Hypothalamus (tissue), 51 donors: ENCODE results near the gene FOXL2NB.

ENCODE experiments used
- DNase-seq, 51 donors: peaks; one replicate each; lab custom pipeline; 2025; lab: John Stamatoyannopoulos, UW

FOXL2NB gene

DNA sequence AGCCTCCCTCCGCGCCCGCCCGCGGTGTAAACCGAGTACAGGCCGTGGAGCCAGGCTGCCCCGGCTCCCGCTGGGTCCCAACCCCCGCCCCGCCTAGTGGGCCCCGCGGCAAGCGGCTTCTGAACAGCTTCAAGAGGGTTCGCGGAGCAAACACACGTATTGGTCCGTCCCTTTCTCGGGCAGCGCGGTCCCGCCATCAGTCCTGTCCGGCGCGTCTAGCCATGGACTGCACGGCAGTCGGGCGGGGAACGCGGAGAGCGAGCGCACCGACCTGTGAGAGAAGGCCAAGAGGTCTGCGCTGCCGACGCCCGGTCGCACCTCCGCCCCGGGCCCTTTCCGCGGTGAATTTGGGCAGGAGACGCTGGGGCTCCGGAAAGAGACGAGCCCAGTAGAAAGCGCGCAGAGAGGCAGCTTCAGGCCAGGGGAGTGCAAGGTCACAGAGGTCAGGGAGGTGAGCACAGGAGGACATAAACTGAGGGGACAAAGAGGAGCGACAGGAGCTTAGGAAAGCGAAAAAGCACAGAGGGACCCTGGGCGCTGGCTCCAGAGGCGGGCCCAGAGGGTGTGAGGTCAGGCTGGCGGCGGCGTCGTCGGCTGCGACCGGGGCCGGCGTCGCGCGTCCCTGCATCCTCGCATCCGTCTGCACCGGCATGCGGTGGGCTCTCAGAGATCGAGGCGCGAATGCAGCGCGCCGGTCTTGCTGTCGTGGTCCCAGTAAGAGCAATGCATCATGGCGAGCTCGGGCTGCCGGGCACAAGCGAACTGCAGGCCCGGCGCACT is 1.9 kb upstream of the FOXL2NB start:
- DNase-seq: no peak

DNA sequence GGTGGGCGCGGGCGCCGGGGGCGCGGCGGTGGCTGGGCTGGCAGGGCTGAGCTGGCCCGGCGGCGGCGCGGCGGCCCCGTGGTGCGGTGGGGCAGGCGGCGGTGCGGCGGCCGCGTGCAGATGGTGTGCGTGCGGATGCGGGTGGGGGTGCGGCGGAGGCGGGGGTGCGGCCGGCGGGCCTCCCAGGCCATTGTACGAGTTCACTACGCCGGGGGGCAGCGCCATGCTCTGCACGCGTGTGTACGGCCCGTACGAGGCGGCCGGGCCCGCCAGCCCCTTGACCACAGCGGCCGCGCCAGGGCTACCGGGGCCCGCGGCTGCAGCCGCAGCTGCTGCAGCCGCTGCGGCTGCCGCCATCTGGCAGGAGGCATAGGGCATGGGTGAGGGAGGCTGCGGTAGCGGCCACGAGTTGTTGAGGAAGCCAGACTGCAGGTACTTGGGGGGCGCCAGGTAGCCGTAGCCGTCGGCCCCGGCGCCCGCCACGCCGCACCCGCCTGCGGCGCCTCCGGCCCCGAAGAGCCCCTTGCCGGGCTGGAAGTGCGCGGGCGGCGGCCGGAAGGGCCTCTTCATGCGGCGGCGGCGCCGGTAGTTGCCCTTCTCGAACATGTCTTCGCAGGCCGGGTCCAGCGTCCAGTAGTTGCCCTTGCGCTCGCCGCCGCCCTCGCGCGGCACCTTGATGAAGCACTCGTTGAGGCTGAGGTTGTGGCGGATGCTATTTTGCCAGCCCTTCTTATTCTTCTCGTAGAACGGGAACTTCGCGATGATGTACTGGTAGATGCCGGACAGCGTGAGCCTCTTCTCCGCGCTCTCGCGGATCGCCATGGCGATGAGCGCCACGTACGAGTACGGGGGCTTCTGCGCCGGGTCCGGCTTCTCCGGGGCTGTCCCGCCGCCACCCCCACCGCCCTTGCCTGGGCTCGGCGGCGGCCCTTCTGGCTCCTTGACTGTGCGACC is 1.0 kb upstream of the FOXL2NB start:
- no peak for DNase-seq

DNA sequence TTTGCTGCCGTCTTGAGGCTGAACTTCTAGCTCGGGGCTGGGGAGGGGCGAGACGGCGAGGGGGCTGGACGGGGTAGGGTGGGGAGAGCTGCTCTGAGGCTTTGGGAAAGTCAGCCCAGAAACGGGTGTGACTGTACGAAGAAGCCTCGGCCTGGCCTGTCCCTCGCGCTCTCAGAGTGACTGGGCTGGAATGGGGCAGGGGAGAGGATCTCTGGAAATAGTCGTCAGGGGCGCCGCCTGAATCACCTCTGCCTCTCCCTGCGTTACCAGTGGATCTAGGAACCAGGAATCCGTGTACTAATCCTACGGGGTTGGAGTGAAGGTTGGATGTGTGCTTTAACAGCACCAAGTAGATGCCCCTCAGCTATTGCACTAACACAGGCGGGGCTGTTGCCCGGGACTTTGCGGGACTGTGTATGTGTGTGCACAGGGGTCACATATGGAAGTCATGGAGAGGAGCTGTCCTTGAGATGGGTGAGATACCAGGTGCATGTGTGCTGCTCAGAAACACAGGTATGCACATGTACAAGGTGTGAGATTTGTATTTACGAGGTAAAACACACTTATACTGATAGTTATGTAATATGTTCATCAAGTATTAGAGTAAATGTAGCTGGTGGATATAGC is 591 bp downstream of the FOXL2NB start:
- DNase-seq: no peak

DNA sequence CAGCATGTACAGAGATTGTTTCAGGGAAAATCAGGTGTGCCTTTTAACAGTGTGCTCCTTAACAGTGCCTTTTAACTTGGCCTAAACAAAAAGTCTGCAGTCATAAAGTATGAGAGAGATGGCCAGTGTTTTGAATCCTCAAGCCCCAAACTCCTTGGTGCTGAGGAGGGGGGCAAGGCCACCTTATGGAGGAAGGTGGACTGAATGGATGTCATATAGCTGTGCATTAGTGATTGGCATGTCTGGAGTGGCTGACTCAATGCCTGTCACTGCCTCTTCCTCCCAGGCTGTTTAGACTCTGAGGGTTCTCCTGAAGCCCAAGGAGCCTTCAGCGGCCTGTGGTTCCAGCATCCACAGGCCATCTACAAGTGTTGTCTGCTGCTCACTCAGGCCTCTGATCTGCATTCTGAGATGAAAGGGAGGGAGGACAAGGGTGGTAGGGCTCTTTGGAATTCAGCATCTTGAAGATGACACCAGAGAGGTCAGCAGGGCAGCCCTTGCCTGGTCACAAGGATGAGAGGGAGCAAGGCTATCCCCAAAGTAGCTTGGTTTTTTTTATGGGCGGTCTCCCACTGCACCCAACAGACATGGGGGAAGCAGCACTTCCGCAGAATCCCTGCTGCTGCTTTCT is 1.5 kb downstream of the FOXL2NB start:
- DNase-seq: no peak

DNA sequence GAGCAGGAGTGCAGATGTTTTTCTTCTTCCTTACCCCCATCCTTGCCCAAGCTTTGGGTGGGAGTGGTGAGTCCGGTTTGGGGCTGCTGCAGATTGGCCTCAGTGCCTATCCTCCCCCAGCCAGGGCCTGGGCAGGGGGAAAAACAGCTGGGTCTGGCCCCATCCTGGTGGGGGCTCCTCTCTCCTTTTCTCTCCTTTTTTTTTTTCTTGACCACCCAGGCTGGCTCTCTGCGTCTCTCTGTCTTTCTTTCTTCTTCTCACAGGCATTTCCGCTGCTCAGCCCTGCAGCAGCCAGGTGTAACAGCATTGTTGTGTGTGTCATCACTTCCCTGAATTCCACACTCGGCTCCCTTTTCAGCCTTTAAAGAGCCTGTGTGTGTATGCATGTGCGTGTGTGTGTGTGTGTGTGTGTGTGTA is 2.0 kb downstream of the FOXL2NB start:
- DNase-seq: no peak

DNA sequence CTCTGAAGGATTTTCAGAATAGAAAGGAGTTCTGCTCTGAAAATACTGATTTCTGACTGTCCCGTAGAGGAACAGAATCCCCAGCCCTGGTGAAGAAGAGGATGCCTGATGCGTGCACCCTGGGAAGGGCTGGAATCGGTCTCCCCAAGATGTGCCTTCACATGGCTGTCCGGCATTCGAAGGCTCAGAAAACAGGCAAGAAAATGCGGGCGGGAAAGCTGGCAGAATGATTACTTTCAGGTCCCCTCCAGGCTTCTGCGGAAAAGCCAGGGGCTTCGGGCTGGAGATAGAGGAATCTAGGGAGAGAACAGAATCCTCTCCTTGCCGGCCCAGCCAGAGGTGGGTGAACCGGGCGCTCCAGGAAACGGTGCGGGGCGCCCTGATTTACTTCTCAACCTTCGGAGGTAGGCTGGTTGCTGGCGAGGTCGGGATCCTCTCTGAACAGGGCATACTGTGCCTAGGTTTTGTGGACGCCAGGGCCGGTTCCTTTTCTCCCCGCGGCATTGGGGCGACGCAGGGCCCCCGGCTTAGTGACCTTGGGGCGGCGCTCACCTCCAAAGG is 2.5 kb downstream of the FOXL2NB start:
- no peak for DNase-seq

DNA sequence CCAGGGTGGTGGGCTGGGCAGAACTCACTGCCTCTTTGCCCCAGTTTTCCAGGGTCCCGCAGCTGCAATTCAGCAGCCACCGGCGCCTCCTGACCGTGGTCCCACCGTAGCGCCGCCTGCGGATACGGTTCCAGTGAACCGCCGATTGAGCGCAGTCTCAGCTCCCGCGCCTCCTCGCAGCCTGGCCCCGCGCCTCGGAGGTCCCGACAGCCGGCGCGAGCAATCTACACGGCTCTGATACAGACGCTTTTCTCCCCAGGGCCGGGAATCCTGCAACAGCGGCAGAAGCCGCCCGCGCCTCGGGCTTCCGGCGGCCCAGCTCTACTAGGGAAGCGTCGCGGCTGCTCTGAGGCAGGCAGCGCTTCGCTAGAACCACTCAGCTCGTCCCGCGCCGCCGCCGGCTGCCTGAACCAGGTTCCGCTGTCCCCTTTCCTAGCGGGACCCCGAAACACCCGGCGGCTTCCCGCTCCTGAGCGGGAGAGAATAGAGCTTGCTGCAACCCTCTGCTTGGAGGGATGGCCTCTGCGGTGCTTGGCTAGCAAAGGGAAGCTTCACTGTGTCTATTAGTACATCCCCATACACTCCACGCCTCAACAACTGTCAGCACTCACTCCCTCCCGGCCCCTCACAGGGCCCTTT is 3.1 kb downstream of the FOXL2NB start:
- peak in 2 of 51 donors; percentile 11 to 39 for DNase-seq

DNA sequence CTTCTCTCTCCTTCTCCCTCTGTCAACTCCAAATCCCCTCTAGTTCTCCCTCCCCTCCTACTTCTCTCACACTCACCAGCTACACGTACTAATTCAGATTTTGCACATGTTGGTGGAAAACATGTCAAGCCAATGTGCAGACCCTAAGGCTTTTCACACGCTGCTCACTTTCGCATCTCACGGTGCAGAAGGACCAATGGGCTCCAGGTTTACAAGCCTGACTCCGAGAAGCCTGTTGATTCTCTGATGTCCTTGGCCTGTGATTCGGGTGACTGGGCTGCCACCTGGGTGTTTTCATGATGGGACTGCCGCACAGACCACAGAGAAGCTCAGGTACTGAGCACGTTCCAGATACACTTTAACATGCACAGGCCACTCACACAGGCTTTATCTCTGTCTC is 3.7 kb downstream of the FOXL2NB start:
- no peak for DNase-seq

DNA sequence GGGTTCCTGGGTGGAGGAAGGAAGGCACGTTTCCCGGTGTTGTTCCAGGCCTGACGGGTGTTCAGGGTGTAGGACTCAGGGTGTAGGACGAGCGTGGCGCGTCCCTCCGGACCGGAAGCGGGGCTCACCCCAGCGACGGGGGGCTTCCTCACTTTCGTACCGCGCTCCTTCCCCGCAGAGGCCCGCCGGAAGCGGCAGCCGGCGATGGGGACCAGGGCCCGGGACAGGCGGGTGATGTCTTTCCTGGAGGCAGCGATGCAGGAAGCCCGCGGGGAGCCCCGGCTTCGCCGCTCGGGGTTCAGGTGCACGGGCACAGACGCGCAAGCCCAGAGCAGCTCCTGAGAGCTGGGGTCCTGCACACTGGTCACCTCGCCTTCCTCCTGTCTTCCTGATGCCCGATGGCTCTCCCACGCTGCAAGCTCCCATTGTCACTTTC is 13.4 kb downstream of the FOXL2NB start:
- DNase-seq: no peak

DNA sequence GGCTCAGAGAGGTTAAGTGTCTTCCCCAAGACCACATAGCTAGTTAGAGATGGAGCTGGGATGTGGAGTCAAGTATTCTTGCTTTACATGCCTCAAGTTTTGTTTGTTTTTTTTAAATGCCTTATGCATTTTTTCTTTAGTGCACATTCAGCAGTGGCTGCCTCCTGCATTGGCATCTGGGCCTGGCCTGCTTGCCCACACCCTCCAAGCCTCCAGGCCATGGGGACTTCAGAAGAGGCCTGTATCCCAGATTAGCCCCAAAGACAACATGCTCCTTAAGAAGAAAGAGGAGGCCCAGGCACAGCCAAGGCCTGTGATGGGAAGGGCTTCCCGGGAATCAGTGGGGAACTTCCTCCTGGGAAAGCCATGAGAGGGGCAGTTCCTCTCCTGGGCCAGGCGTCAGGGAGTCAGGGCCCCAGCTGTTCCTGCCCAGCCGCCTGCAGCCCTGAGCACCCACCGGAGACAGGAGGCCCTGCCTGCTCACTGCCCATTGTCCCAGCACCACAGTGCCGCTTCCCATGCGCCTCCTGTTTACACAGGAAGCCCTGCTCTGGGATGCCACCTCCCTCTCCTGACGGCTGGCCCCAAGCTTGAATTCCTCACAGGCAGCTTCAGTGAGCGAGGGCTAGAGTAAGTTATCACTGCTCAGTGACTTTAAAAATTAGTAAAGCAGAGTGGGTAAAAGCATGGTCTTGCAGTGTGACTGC is 16.0 kb downstream of the FOXL2NB start:
- no peak for DNase-seq

DNA sequence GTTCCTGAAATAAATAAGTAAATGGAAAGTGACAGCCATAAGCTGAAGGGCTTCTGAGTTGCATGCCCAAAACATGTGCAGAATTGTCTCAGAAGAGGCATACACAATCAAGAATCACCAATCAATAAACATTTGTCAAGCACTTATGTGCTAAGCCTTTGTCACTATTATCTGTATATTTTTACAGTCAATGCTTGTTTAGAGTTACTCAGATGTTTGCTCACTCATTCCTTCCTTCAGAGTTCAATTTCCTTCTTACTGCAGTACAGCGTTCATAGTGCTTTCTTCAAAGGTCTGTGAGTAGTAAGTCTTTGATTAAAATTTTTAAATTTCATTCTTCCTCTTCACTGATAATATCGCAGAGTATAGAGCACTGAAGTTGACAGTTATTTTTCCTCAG is 17.2 kb downstream of the FOXL2NB start:
- no peak for DNase-seq

DNA sequence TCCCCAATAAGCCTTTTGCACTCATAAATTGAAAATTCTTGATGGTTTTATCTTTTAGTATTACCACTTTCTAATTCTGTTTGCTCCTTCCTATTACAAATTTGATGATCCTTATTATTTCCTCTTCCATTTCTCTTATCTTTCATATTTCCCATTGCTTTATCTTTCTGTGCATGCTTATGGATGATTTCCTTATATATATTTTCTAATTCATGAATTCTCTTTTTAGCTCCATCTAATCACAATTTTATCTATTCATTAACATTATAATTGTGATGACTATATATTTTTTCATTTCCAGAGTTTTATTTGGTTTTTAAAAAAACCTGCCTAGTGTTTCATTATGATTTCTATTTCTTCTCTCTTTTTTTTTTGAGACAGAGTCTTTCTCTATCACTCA is 17.9 kb downstream of the FOXL2NB start:
- no peak for DNase-seq

DNA sequence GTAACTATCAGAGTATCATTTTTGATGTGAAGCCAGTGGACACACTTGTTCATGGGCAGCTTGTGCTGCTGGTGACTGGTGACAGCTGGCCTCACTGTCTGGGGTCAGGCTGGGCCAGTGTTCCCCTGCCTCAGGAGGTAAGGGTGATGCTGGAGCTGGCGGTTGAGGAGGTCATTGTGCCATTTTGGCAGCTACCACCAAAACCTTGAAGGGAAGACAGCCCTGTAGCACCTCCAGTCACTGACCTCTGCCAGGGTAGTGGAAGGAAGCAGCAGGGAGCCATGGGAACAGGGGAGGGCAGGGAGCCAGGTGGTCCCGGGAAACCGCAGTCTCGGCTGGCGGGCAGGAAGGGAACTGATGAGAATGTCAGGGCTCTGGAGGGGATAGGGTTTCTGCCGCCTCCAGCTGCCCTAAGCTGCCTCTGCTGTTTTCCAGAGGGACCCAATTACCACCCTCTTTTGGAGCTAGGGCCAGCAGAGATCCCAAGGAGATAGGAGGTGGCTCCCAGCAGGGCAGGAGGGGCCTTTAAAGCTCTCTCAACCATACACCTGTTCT is 24.8 kb downstream of the FOXL2NB start:
- no peak for DNase-seq

DNA sequence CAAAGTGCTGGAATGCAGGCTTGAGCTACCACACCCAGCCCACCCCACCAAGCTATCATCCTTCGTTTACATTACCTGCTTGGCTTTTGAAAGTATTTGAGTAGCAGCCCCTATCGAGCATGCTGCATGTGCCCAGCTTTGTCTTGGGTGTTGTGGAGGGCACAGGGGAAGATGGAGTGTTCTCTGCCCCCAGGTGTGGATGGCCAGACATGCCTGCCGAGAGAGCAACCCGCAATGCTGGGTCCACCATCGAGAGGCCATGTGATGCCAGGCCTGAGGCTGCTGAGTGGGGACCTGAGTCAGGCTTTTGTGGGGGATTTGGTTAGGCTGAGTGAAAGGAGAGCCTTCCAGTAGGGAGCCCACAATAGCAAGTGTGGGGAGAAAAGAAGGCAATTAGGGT is 25.9 kb downstream of the FOXL2NB start:
- no peak for DNase-seq

DNA sequence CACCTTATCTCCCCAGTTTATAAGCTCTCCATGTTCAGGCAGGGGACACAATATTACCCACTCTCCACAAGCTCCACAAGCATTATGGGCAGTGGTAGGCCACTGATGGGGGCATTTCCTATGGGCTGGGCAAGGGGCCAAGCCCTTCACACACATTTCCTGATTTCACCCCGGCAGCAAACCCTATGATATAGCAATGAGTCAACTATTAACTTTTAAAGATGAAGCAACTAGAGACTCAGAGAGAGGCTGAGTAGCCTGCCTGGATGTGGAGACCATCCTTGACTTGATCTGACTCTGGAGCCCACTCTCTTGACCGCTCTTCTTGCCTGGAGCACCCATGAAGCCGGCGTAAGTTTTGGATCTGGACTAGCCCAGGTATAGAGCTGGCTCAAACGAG is 27.4 kb downstream of the FOXL2NB start:
- no peak for DNase-seq

DNA sequence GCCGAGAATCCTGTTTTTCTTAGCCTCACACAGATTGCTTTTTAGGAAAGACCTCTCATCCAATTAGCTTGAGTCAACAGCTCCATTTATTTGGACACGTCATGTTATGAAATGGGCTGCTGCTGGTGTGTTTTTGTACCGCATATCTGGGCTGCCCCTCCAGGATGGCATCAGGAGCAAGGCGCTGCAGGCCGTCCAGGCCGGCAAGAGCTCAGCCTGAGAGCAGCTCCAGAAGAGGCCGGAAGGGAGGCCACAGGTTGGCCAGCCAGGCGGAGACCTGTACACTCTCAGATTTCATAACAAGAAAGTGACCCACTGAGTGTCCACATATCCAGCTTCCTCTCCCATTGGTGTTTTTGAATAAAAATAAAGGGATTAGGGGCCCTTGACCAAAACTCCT is 28.3 kb downstream of the FOXL2NB start:
- no peak for DNase-seq

DNA sequence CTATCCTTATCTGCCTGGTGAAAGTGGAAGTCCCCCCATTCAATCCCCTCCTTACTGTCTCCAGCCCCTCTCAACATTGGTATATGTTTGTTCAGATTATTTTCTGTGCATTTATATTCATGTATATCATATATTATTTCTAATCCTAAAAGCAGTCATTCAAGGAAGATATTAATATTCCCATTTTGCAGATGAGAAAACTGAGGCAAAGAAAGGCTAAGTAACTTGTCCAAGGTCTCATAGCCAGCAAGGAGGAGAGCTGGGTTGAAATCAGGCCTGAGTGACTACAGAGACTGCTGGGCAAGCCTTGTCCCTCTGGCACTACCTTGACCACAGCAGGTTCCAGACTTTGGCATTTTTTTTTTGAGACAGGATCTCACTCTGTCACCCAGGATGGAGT is 29.0 kb downstream of the FOXL2NB start:
- no peak for DNase-seq

DNA sequence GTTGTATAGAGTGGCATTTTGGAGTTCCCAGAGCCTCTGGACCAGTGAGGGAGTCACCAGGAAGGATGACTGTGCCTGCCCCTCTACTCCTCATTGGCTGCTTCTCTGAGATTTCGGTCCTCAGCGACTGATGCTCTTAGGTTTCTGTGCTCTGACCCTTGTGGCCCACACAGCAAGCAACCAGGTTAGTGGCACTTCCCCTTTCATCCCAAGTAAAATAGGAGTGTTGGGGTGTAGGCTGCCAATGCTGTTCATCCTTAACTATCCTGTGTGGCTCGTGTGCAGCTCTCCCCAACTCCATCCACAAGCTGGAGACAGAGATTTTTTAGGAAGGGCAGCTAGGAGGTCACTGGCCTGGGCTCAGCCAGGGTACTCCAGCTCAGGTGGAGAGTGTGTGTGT is 37.8 kb downstream of the FOXL2NB start:
- no peak for DNase-seq

DNA sequence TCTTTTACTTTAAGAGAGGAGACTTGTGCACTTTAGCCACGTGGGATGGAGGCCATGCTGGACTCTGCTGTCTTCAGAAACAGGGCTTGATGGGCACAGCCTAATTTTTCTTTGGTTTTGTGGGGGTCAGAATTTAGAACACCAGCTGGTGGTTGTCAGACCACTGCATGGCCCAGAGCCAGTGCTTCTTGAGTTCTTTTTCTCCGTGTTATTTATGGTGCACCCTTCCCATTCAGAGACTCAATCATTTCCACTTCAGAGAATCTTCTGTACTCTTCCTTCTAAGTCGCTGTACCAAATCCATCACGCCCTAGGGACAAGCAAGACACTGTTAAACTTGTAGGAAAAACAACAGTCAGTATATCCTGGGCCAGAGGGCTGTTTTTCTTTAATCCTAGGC is 38.9 kb downstream of the FOXL2NB start:
- no peak for DNase-seq
